WTC11 (cell line): ENCODE measurements around the gene SPTLC3. TPM values are rescaled to one million over a fixed set of nuclear protein-coding genes. Genes with fewer than 3 reads are reported as not detected.
A peak's percentile ranks its signal among the peaks of the same experiment; 100 is the strongest.

ENCODE experiments used
- ATAC-seq: fragments of 200-7000 bp; cut with Tn5 transposase; 2 replicates; pipeline ENCODE4 v1.10.0; 2021; ENCODE audit warnings: mild to moderate bottlenecking, moderate library complexity
- CTCF ChIA-PET: fragments of 300-600 bp; sonication (Branson Sonifier 250); formaldehyde crosslinking; loops from one replicate; lab custom pipeline; 2021; ENCODE audit warnings: antibody characterized with exemption; lab: Charles Lee
- POLR2A ChIA-PET: fragments of 350-600 bp; sonication (Branson Sonifier 250); formaldehyde crosslinking; loops from one replicate; lab custom pipeline; 2021; ENCODE audit warnings: antibody characterized with exemption; lab: Charles Lee
- DNase-seq: peaks from one replicate; pipeline ENCODE4 v3.0.0; 2021; ENCODE audit warnings: low spot score
- H3K27ac Mint-ChIP-seq: 2 replicates; pipeline ENCODE4 v1.8.0; 2021; ENCODE audit warnings: mixed read lengths
- H3K27me3 Mint-ChIP-seq: 2 replicates; pipeline ENCODE4 v1.8.0; 2021; ENCODE audit warnings: low read depth, mild to moderate bottlenecking, moderate library complexity, mixed read lengths
- H3K36me3 Mint-ChIP-seq: 2 replicates; pipeline ENCODE4 v1.8.0; 2021; ENCODE audit warnings: mixed read lengths
- H3K4me1 Mint-ChIP-seq: 2 replicates; pipeline ENCODE4 v1.8.0; 2022; ENCODE audit warnings: mixed read lengths
- H3K4me3 Mint-ChIP-seq: 2 replicates; pipeline ENCODE4 v1.8.0; 2021; ENCODE audit warnings: mild to moderate bottlenecking, moderate library complexity, mixed read lengths
- H3K9me3 Mint-ChIP-seq: 2 replicates; pipeline ENCODE4 v1.8.0; 2021; ENCODE audit warnings: mixed read lengths
- CREM ChIP-seq: sonication (generic); formaldehyde crosslinking; IDR thresholded peaks from 2 replicates; pipeline ENCODE4 v1.8.1; 2022; ENCODE audit warnings: mild to moderate bottlenecking, missing genetic modification reagents, moderate library complexity
- ERG ChIP-seq: fragments of 250-450 bp; sonication (Bioruptor Pico); IDR thresholded peaks from 2 replicates; pipeline ENCODE4 v1.8.0; 2021; ENCODE audit warnings: mild to moderate bottlenecking
- ESRRA ChIP-seq: sonication (generic); formaldehyde crosslinking; IDR thresholded peaks from 2 replicates; pipeline ENCODE4 v1.8.1; 2022; ENCODE audit warnings: mild to moderate bottlenecking, missing genetic modification reagents, borderline replicate concordance
- NR2C2 ChIP-seq: sonication (generic); formaldehyde crosslinking; IDR thresholded peaks from 2 replicates; pipeline ENCODE4 v1.8.0; 2022; ENCODE audit warnings: mild to moderate bottlenecking, missing genetic modification reagents
- SMAD3 ChIP-seq: sonication (generic); formaldehyde crosslinking; IDR thresholded peaks from 2 replicates; pipeline ENCODE4 v1.8.0; 2022; ENCODE audit warnings: missing genetic modification reagents, mild to moderate bottlenecking, borderline replicate concordance
- ZNF263 ChIP-seq: sonication (generic); formaldehyde crosslinking; IDR thresholded peaks from 2 replicates; pipeline ENCODE4 v1.8.1; 2022; ENCODE audit warnings: low read depth, mild to moderate bottlenecking, moderate library complexity, missing genetic modification reagents
- ZNF423 ChIP-seq: fragments of 250-450 bp; sonication (Bioruptor Pico); IDR thresholded peaks from 2 replicates; pipeline ENCODE4 v2.1.2; 2022; ENCODE audit warnings: mild to moderate bottlenecking, moderate library complexity
- ZNF532 ChIP-seq: fragments of 250-450 bp; sonication (Bioruptor Pico); IDR thresholded peaks from 2 replicates; pipeline ENCODE4 v1.9.0; 2021; ENCODE audit warnings: mild to moderate bottlenecking, borderline replicate concordance
- ZNF671 ChIP-seq: fragments of 250-450 bp; sonication (Bioruptor Pico); IDR thresholded peaks from 2 replicates; pipeline ENCODE4 v1.8.0; 2021; ENCODE audit warnings: mild to moderate bottlenecking
- total RNA-seq: library from RNA; stranded (reverse); gene quantifications from 3 replicates; pipeline ENCODE4 v1.2.3, GENCODE V29; 2021
- TF ChIP-seq, protein P1 (sequence below): sonication (generic); formaldehyde crosslinking; IDR thresholded peaks from 2 replicates; pipeline ENCODE4 v1.8.1; 2023; ENCODE audit warnings: mild to moderate bottlenecking, moderate library complexity, missing genetic modification reagents
- TF ChIP-seq, protein P2 (sequence below): sonication (generic); formaldehyde crosslinking; IDR thresholded peaks from 2 replicates; pipeline ENCODE4 v1.8.1; 2022; ENCODE audit warnings: mild to moderate bottlenecking, moderate library complexity, missing genetic modification reagents
- TF ChIP-seq, protein P3 (sequence below): sonication (generic); formaldehyde crosslinking; IDR thresholded peaks from 2 replicates; pipeline ENCODE4 v1.8.0; 2023; ENCODE audit warnings: missing genetic modification reagents, mild to moderate bottlenecking, borderline replicate concordance
- TF ChIP-seq, protein P4 (sequence below): sonication (generic); formaldehyde crosslinking; IDR thresholded peaks from 2 replicates; pipeline ENCODE4 v1.8.1; 2023; ENCODE audit warnings: mild to moderate bottlenecking, missing genetic modification reagents, moderate library complexity

Gene SPTLC3
- total RNA-seq, 1 experiment from 2014 or later: 0.13 TPM

- TF ChIP-seq ZNF423 (CRISPR knock-in tag) (no peak), ESRRA (CRISPR knock-in tag) (no peak), CREM (no peak), SMAD3 (CRISPR knock-in tag) (no peak), NR2C2 (CRISPR knock-in tag) (no peak), ZNF532 (no peak), ZNF263 (CRISPR knock-in tag) (no peak)
- TF ChIP-seq, protein P1, sequence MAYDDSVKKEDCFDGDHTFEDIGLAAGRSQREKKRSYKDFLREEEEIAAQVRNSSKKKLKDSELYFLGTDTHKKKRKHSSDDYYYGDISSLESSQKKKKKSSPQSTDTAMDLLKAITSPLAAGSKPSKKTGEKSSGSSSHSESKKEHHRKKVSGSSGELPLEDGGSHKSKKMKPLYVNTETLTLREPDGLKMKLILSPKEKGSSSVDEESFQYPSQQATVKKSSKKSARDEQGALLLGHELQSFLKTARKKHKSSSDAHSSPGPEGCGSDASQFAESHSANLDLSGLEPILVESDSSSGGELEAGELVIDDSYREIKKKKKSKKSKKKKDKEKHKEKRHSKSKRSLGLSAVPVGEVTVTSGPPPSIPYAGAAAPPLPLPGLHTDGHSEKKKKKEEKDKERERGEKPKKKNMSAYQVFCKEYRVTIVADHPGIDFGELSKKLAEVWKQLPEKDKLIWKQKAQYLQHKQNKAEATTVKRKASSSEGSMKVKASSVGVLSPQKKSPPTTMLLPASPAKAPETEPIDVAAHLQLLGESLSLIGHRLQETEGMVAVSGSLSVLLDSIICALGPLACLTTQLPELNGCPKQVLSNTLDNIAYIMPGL: no peak
- TF ChIP-seq, protein P2, sequence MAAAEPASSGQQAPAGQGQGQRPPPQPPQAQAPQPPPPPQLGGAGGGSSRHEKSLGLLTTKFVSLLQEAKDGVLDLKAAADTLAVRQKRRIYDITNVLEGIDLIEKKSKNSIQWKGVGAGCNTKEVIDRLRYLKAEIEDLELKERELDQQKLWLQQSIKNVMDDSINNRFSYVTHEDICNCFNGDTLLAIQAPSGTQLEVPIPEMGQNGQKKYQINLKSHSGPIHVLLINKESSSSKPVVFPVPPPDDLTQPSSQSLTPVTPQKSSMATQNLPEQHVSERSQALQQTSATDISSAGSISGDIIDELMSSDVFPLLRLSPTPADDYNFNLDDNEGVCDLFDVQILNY (CRISPR knock-in tag): no peak
Measured at GRCh38 chr20:13006825-13007224, 1.9 kb upstream of the SPTLC3 start (continued).

- no peaks in the 10 kb centered on the region for H3K36me3 Mint-ChIP-seq
- TF ChIP-seq, protein P3, sequence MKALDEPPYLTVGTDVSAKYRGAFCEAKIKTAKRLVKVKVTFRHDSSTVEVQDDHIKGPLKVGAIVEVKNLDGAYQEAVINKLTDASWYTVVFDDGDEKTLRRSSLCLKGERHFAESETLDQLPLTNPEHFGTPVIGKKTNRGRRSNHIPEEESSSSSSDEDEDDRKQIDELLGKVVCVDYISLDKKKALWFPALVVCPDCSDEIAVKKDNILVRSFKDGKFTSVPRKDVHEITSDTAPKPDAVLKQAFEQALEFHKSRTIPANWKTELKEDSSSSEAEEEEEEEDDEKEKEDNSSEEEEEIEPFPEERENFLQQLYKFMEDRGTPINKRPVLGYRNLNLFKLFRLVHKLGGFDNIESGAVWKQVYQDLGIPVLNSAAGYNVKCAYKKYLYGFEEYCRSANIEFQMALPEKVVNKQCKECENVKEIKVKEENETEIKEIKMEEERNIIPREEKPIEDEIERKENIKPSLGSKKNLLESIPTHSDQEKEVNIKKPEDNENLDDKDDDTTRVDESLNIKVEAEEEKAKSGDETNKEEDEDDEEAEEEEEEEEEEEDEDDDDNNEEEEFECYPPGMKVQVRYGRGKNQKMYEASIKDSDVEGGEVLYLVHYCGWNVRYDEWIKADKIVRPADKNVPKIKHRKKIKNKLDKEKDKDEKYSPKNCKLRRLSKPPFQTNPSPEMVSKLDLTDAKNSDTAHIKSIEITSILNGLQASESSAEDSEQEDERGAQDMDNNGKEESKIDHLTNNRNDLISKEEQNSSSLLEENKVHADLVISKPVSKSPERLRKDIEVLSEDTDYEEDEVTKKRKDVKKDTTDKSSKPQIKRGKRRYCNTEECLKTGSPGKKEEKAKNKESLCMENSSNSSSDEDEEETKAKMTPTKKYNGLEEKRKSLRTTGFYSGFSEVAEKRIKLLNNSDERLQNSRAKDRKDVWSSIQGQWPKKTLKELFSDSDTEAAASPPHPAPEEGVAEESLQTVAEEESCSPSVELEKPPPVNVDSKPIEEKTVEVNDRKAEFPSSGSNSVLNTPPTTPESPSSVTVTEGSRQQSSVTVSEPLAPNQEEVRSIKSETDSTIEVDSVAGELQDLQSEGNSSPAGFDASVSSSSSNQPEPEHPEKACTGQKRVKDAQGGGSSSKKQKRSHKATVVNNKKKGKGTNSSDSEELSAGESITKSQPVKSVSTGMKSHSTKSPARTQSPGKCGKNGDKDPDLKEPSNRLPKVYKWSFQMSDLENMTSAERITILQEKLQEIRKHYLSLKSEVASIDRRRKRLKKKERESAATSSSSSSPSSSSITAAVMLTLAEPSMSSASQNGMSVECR: no peak
- DNase-seq (no peak), ATAC-seq (no peak)
- CTCF ChIA-PET: no interaction called here
- no peak overlapping the region for H3K4me3 Mint-ChIP-seq
- no peak overlapping the region for H3K27ac Mint-ChIP-seq
- no peaks in the 10 kb centered on the region for H3K9me3 Mint-ChIP-seq
- H3K27me3 Mint-ChIP-seq: no peaks in the 10 kb centered on the region
- H3K4me1 Mint-ChIP-seq: peaks cover 27% of the 10 kb centered on the region
- POLR2A ChIA-PET: no interaction called here
Measured at GRCh38 chr20:13007596-13007995, 1.2 kb upstream of the SPTLC3 start.

DNA sequence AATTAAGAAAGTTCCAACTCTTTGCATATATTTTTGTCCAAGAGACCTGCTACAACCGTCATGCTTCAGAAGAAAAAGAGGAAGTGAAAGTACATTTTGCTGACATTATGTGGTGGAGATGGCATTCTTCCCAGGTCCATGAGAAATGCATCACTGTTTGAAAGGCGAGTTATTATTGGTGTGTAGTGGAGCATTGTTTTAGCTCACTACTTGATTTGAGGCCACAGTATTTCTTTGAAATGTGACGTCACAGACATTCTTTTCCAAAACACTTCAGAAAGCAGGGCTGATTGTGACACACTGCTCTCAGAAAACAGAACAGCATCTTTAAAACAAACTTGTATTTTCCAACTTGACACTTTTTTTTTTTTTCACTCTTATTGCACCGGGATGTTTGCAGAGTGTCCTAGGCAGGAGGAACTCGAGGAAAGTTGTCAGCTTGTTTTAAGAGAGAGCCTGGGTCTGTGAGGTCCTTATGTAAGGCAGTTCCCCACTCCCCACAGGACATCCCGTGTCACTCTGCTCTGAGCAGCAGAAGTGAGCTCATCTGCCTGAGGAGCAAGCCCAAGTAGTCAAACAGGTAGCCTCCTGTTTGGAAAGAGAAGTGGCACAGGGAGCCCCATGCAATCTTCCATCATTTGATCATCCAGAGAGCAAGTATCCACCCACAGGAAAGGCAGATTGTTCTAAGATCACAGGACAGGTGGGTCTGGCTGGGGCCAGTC lies 1.1 kb downstream of the SPTLC3 start:
- Mint-ChIP-seq H3K27ac (no peak overlapping the region), H3K36me3 (no peaks in the 10 kb centered on the region), H3K9me3 (no peaks in the 10 kb centered on the region), H3K4me1 (peaks cover 36% of the 10 kb centered on the region), H3K4me3 (0 out of 2 replicates have a peak overlapping the region, but pooled peaks have one; percentile 38), H3K27me3 (no peaks in the 10 kb centered on the region)
- POLR2A ChIA-PET: interaction anchor here (0.7 kb wide), 1 partner anchor 1244 kb away, joined by 3 read pairs; no protein-coding TSS in a partner anchor
- DNase-seq (no peak), ATAC-seq (no peak)
- TF ChIP-seq, protein P4, sequence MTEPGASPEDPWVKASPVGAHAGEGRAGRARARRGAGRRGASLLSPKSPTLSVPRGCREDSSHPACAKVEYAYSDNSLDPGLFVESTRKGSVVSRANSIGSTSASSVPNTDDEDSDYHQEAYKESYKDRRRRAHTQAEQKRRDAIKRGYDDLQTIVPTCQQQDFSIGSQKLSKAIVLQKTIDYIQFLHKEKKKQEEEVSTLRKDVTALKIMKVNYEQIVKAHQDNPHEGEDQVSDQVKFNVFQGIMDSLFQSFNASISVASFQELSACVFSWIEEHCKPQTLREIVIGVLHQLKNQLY (CRISPR knock-in tag): no peak
- TF ChIP-seq ZNF423 (CRISPR knock-in tag) (no peak), ERG (CRISPR knock-in tag) (no peak), ZNF671 (no peak)
- CTCF ChIA-PET: no interaction called here
